IPS DF 19.7 (cell line): ENCODE measurements around the gene GLIS1.

Experiments used
- DNase-seq: peaks from one replicate; pipeline ENCODE4 v3.0.0-alpha.2; 2013; ENCODE audit warnings: low read depth, low spot score

The GLIS1 gene

GRCh38 chr1:53467391-53467790 is 271.6 kb downstream of the GLIS1 start:
- DNase-seq: no peak

- no peak for DNase-seq
Observed at GRCh38 chr1:53465023-53465957, 273.7 kb downstream of the GLIS1 start.

- no peak for DNase-seq
Observed at GRCh38 chr1:53463961-53464899, 274.7 kb downstream of the GLIS1 start.

GRCh38 chr1:53462769-53463501 is 276.0 kb downstream of the GLIS1 start:
- DNase-seq: no peak

GRCh38 chr1:53462193-53462592 is 276.8 kb downstream of the GLIS1 start:
- DNase-seq: no peak

GRCh38 chr1:53461323-53462044 is 277.5 kb downstream of the GLIS1 start:
- DNase-seq: no peak

- DNase-seq: no peak
Observed at GRCh38 chr1:53460666-53461322, 278.2 kb downstream of the GLIS1 start.

- DNase-seq: no peak
Observed at GRCh38 chr1:53460211-53460634, 278.7 kb downstream of the GLIS1 start.

- DNase-seq: no peak
Observed at GRCh38 chr1:53459321-53460175, 279.4 kb downstream of the GLIS1 start, which contains the start of gene DMRTB1. Gene DMRTB1, plus strand, starts transcription at chr1:53459399. Its CDS starts 55 bp downstream, at chr1:53459454.

- DNase-seq: no peak
Observed at GRCh38 chr1:53458634-53459033, 280.3 kb downstream of the GLIS1 start.
